SK-MEL-5 (cell line): ENCODE results near the gene CTTNBP2. TPM values are rescaled to one million over a fixed set of nuclear protein-coding genes. Genes with fewer than 3 reads are reported as not detected.
"Not testable (repeated sequence)": the region's sequence is repeated elsewhere in the genome, so short reads cannot be mapped to it uniquely, and the experiment has no call there.

ENCODE experiments used
- DNase-seq: peaks from one replicate; pipeline ENCODE4 v3.0.0-alpha.2; 2016; ENCODE audit warnings: low read depth, low spot score
- in situ Hi-C: cut with HindIII; loops from 2 replicates; pipeline ENCODE4 v1.10.0; 2016; ENCODE audit warnings: low sequenced_read_pairs, high pct_unique_total_duplicates, low pct_unique_long_range_greater_than_20kb
- total RNA-seq: library from RNA; depleted of rRNA; stranded (reverse); fragments of >200 nt; shearing (Covaris generic); gene quantifications from 2 replicates; pipeline ENCODE4 v1.2.3, GENCODE V29; 2014

CTTNBP2 gene
- total RNA-seq, 1 experiment from 2014 or later = 46.3 TPM

DNA sequence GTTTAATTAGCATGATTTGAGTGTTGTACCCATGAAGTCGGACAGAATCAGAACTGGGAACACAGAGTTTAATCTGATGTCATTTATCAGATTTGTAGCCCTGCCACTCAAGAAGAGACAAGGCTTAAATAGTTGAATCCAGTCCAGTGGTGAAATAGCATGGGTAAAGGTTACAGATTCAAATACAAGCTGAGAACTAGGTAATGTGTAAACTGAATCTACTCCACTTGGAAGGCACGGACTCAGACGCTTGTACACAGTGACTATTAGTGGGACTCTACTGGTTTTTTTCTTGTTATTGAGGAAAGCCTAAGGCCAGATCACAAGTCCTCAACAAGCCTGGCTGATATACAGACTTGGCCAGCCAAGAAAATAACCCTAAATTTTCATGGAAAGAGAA, 142.9 kb downstream of the CTTNBP2 start:
- in situ Hi-C loops = no loop called here
- DNase-seq = no peak

DNA sequence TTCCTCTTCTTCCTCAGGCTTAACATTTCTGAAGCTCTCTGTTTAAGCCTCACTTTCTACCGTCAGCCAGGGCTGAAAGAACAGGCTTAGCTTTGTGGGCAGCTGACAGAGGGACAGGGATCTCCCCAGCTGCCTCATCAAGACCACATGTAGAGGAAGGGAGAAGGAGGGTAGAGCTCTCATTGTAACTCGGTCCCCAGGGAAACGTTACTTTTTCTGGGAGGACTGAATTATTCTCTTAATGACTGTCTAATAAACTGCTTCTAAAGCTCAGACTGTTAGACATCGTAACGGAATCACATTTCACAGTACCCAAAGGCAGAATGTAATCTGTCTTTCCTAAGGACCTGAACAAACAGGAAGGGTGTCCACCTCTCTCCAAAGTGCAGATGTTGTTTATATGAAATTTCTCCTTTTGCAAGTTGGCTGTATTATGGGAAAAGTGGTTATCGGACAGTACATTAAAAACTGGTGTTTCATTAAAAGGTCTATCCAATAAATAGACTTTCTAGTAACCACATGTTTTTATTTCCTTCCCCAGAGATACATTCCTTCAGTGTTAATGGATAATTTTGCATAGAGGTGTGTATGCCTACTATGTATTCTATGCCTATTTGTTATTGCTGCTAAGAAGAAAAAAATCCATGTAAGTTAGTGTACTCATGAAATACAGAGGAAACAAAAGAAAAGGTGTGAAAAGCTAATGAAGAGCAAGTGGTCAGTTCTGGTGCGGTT, 144.2 kb downstream of the CTTNBP2 start:
- in situ Hi-C loops = no loop called here

DNA sequence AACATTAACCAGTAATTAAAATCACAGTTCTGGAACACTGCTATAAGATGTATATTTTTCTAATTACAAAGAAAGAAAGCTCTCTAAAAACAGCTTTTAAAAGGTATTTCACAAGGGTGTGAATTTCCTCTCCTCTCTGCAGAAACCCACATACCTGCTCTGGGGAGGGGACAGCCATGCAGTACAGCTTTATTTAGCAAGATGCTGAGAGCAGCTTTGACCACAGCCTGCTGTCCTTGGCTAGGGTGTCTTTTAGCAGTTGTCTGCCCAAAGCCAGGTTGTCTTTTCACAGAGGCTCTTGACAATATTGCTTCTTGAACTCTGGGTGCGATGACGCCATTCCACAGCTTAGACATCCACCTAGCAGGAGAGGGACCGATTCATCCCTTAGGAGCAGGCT, 148.3 kb downstream of the CTTNBP2 start:
- in situ Hi-C loops = no loop called here
- no peak for DNase-seq

More for the DNA sequence above, 144.2 kb downstream of the CTTNBP2 start:
- peak; percentile 100 for DNase-seq

GRCh38 chr7:117719377-117719776, 153.9 kb downstream of the CTTNBP2 start:
- DNase-seq = no peak
- in situ Hi-C loops = no loop called here

DNA sequence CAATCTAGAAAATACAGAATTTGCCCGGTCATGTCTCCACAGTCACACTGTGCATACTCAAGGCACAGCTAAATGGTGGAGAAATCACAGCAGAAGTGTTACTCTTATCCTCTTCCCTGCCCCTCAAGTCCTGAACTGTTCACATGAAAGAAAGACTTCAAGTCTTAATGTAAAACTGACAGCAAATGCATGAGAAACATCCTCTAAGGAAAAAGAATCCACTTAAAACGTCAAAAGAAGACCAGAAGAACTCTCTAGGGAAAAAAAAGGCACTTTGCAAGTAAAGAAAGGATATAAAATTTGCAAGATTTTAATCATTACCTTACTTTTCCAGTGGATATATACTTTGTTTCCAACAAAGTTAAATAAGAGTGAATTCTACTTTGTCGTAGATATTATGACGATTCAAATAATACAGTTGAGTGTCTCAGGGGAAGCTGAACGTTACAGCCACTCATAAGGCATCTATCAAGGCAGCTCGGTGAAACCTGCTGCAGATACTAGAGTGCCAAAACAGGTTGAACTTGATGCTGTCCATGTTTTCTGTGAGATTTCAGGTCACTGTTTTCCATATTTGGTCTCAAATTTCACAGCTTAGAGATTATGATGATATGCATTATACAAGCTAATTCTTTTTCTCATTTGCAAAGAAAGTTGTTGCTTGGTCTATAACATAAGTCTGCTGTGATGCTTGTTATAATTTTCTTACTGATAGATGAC, 155.0 kb downstream of the CTTNBP2 start:
- DNase-seq = no peak
- in situ Hi-C loops = no loop called here

GRCh38 chr7:117717357-117717756, 155.9 kb downstream of the CTTNBP2 start:
- in situ Hi-C loops = no loop called here

GRCh38 chr7:117716707-117717299, 156.4 kb downstream of the CTTNBP2 start:
- DNase-seq = no peak
- in situ Hi-C loops = no loop called here

More at GRCh38 chr7:117717357-117717756, 155.9 kb downstream of the CTTNBP2 start:
- no peak for DNase-seq

GRCh38 chr7:117715784-117716445, 157.3 kb downstream of the CTTNBP2 start:
- in situ Hi-C loops = no loop called here
- peak; percentile 92 for DNase-seq

- no peak for DNase-seq
- in situ Hi-C loops = no loop called here
Measured at GRCh38 chr7:117711556-117711955, 161.7 kb downstream of the CTTNBP2 start.

GRCh38 chr7:117708173-117708572, 165.1 kb downstream of the CTTNBP2 start:
- in situ Hi-C loops, DNase-seq: not testable (repeated sequence)

DNA sequence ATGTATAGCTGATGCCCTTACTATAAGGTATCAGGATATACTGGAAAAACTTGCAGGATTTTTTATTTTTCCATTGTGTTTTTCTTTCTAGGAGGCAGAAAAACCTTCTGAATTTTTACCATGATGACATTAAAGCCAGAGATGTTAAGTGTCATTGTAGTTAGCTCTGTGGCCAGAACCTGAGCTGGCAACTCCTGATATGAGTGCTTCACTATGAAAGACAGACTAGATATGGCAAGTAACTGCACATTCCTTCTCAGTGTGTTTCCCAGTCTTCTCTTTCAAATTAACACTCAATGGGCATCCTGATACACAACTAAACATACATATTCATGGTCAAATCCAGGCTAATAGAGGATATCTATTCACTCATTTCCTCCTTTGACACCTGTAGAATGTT, 166.2 kb downstream of the CTTNBP2 start:
- in situ Hi-C loops = no loop called here
- DNase-seq = no peak

- DNase-seq = no peak
- in situ Hi-C loops = no loop called here
Measured at GRCh38 chr7:117706210-117706609, 167.0 kb downstream of the CTTNBP2 start.

GRCh38 chr7:117705630-117706029, 167.6 kb downstream of the CTTNBP2 start:
- in situ Hi-C loops = no loop called here

DNA sequence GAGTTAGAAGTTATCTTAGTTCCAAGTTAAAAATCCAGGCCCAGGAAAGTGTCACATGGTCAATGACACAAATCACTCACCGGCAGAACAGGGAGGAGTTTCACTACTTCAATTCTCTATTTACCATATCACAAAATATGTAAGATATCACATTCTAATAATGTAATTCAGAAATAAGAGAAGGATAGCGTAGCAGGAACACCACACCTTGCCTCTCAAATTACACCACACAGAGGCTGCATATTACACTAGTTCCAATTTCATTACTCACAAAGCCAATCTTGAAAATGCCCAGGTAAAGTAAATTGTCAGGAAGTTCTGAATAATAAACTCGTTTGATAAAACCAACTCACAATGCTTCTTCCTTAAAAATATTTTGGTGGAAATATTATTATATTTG, 169.2 kb downstream of the CTTNBP2 start:
- in situ Hi-C loops = no loop called here
- DNase-seq = no peak

More at GRCh38 chr7:117705630-117706029, 167.6 kb downstream of the CTTNBP2 start:
- no peak for DNase-seq

- DNase-seq = no peak
- in situ Hi-C loops = no loop called here
Measured at GRCh38 chr7:117698018-117698417, 175.2 kb downstream of the CTTNBP2 start.

GRCh38 chr7:117692338-117692737, 180.9 kb downstream of the CTTNBP2 start:
- DNase-seq = no peak
- in situ Hi-C loops = no loop called here

DNA sequence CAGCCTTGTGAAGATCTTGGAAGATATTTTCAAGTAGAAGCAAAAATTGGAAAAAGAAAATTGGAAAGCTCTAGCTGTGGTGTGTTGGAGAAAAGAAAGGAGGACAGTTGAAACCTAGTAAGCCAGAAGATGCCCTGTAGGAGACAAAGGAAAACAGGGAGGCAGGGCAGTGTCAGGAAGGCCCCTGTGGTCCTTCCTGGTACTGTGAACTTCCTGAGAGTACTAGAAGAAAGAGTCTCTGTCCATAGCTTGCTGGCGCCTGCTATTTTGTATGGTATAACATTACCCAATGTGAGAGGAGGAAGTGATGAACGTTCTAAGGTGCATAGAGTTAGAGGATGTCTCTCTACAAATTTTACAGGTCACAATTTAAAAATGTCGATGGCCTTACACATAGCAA, 183.1 kb downstream of the CTTNBP2 start:
- DNase-seq = no peak
- in situ Hi-C loops = no loop called here

GRCh38 chr7:117689406-117689805, 183.8 kb downstream of the CTTNBP2 start:
- in situ Hi-C loops = no loop called here
- no peak for DNase-seq
